Measurements from ENCODE around the gene NAGLU.
"Not testable (repeated sequence)": the region's sequence is repeated elsewhere in the genome, so short reads cannot be mapped to it uniquely, and the experiment has no call there.

NAGLU gene

GRCh38 chr17:42521666-42522262, 14.3 kb upstream of the NAGLU start:
- DNase-seq, result no peak

- DNase-seq, result no peak
Measured at GRCh38 chr17:42522263-42522790, 13.7 kb upstream of the NAGLU start.

GRCh38 chr17:42522798-42523278, 13.2 kb upstream of the NAGLU start:
- no peak for DNase-seq

GRCh38 chr17:42525221-42525620, 10.8 kb upstream of the NAGLU start:
- no peak for DNase-seq

GRCh38 chr17:42526031-42526444, 10.0 kb upstream of the NAGLU start:
- no peak for DNase-seq

GRCh38 chr17:42527932-42528331, 8.1 kb upstream of the NAGLU start:
- DNase-seq, result no peak

GRCh38 chr17:42529061-42529460, 7.0 kb upstream of the NAGLU start:
- DNase-seq, result no peak

GRCh38 chr17:42530952-42531454, 5.0 kb upstream of the NAGLU start:
- no peak for DNase-seq

- peak; percentile 43 for DNase-seq
Measured at GRCh38 chr17:42531455-42532354, 4.3 kb upstream of the NAGLU start.

GRCh38 chr17:42535155-42536047, 640 bp upstream of the NAGLU start:
- DNase-seq, result no peak

- DNase-seq, result peak; percentile 72
Measured at GRCh38 chr17:42536372-42537155, 523 bp downstream of the NAGLU start.

GRCh38 chr17:42537156-42537805, 1.2 kb downstream of the NAGLU start:
- DNase-seq, result no peak

GRCh38 chr17:42537826-42538451, 1.9 kb downstream of the NAGLU start:
- no peak for DNase-seq

- DNase-seq, result no peak
Measured at GRCh38 chr17:42538482-42538881, 2.4 kb downstream of the NAGLU start.

GRCh38 chr17:42540558-42540957, 4.5 kb downstream of the NAGLU start:
- DNase-seq, result not testable (repeated sequence)

GRCh38 chr17:42541041-42541833, 5.2 kb downstream of the NAGLU start:
- no peak for DNase-seq

GRCh38 chr17:42543190-42544079, 7.4 kb downstream of the NAGLU start:
- no peak for DNase-seq

- no peak for DNase-seq
Measured at GRCh38 chr17:42544874-42545283, 8.8 kb downstream of the NAGLU start.
